Suprapubic skin (tissue), 4 donors: ENCODE results near the gene IL1RL2. TPM values are rescaled to one million over a fixed set of nuclear protein-coding genes. Genes with fewer than 3 reads are reported as not detected.

Experiments used
- DNase-seq, 2 donors: peaks; one replicate each; pipeline ENCODE4 v3.0.0-alpha.2; 2019; ENCODE audit warnings: low spot score in 2 of 2
- H3K27ac ChIP-seq: fragments of 200-600 bp; sonication (generic); one replicate; pipeline ENCODE4 v1.5.1; 2019
- H3K27me3 ChIP-seq: fragments of 200-600 bp; sonication (generic); one replicate; pipeline ENCODE4 v1.5.1; 2019
- H3K36me3 ChIP-seq: fragments of 200-600 bp; sonication (generic); one replicate; pipeline ENCODE4 v1.5.1; 2019
- H3K4me1 ChIP-seq: fragments of 200-600 bp; sonication (generic); one replicate; pipeline ENCODE4 v1.5.1; 2019
- H3K4me3 ChIP-seq: fragments of 200-600 bp; sonication (generic); one replicate; pipeline ENCODE4 v1.5.1; 2019; ENCODE audit warnings: mild to moderate bottlenecking
- H3K9me3 ChIP-seq: fragments of 200-600 bp; sonication (generic); one replicate; pipeline ENCODE4 v1.5.1; 2019
- EP300 ChIP-seq: sonication (generic); formaldehyde crosslinking; IDR thresholded peaks from one replicate; pipeline ENCODE4 v1.6.1; 2017; ENCODE audit warnings: antibody characterized with exemption
- POLR2A ChIP-seq, 2 donors: fragments of 450-650 bp; IDR thresholded peaks; one replicate each; pipeline ENCODE4 v1.6.1; 2017; ENCODE audit warnings: antibody characterized with exemption in 2 of 2, mild to moderate bottlenecking in 2 of 2, moderate library complexity in 2 of 2
- POLR2AphosphoS5 ChIP-seq, 3 donors: sonication (generic); formaldehyde crosslinking; IDR thresholded peaks; one replicate each; pipeline ENCODE4 v1.6.1; 2017; ENCODE audit warnings: antibody characterized with exemption in 3 of 3
- WGBS: methylation state at CpG from one replicate; pipeline ENCODE4 v1.1.5; 2018; 5-methylcytosine and 5-hydroxymethylcytosine counted together
- total RNA-seq, 4 donors: library from RNA; depleted of rRNA; stranded (reverse); fragments of >200 nt; gene quantifications; one replicate each; pipeline ENCODE4 v1.1.0, GENCODE V29; 2016
- TF ChIP-seq, protein P1 (sequence below), 2 donors: fragments of 200-600 bp in 1 of 2; fragments of 450-650 bp in 1 of 2; sonication (generic) in 1 of 2; IDR thresholded peaks; one replicate each; pipeline ENCODE4 v1.5.1; 2016 to 2019; ENCODE audit warnings: antibody characterized with exemption in 2 of 2, mild to moderate bottlenecking in 1 of 2, moderate library complexity in 1 of 2

IL1RL2 gene
- total RNA-seq, 4 donors from 2014 or later, result 7.0 to 15.9 (median 12.0) TPM

DNA sequence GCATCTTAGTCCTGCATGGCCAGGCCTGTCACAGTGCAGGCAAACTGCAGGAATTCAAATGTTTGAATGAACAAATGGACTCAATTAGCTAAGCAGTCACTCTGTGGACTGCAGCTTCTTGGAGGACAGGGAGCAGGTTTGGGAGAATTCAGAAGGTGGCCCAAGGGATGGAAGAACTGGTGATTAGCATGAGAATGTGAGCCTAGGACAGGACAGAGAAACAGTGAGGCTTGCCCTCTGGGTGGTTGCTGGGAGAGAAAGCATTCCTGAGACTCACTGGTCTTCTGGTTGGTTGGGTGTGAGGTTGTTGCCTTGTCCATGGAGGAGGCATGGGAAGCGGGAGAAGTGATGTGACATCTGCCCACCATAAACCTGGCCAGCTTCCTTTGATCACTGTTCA, 13.7 kb downstream of the IL1RL2 start:
- no peak for DNase-seq
- 85% methylated on average over 1 of the region's 1 CpG for WGBS
- no peak overlapping the region for H3K4me3 ChIP-seq
- H3K9me3 ChIP-seq, result peaks cover 3% of the 10 kb centered on the region
- no peak for TF ChIP-seq EP300
- TF ChIP-seq POLR2A (IDR thresholded peaks at IDR 0.05), result no peak
- TF ChIP-seq POLR2AphosphoS5 (IDR thresholded peaks at IDR 0.05), result no peak
- TF ChIP-seq, protein P1, sequence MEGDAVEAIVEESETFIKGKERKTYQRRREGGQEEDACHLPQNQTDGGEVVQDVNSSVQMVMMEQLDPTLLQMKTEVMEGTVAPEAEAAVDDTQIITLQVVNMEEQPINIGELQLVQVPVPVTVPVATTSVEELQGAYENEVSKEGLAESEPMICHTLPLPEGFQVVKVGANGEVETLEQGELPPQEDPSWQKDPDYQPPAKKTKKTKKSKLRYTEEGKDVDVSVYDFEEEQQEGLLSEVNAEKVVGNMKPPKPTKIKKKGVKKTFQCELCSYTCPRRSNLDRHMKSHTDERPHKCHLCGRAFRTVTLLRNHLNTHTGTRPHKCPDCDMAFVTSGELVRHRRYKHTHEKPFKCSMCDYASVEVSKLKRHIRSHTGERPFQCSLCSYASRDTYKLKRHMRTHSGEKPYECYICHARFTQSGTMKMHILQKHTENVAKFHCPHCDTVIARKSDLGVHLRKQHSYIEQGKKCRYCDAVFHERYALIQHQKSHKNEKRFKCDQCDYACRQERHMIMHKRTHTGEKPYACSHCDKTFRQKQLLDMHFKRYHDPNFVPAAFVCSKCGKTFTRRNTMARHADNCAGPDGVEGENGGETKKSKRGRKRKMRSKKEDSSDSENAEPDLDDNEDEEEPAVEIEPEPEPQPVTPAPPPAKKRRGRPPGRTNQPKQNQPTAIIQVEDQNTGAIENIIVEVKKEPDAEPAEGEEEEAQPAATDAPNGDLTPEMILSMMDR (IDR thresholded peaks at IDR 0.05), result no peak
- no peak overlapping the region for H3K27ac ChIP-seq
- no peaks in the 10 kb centered on the region for H3K27me3 ChIP-seq
- H3K4me1 ChIP-seq, result no peaks in the 10 kb centered on the region
- H3K36me3 ChIP-seq, result peaks cover 7% of the 10 kb centered on the region

DNA sequence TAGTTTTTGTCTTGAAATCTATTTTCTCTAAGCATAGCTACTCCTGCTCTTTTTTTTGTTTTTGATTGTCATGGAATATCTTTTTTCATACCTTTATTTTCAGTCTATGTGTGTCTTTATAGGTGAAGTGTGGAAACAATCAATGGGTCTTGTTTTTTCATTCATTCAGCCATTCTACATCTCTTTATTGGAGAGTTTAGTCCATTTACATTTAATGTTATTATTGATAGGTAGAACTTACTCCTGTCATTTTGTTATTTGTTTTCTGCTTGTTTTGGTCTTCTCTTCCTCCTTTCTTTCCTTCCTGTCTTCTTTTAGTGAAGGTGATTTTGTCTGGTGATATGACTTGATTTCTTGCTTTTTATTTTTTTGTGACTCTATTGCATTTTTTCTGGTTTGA, 17.8 kb downstream of the IL1RL2 start:
- no peak for DNase-seq
- H3K27me3 ChIP-seq, result no peaks in the 10 kb centered on the region
- peaks cover 7% of the 10 kb centered on the region for H3K36me3 ChIP-seq
- H3K9me3 ChIP-seq, result peaks cover 3% of the 10 kb centered on the region
- peaks cover 12% of the 10 kb centered on the region for H3K4me1 ChIP-seq
- TF ChIP-seq POLR2AphosphoS5 (IDR thresholded peaks at IDR 0.05) (no peak), EP300 (no peak), POLR2A (IDR thresholded peaks at IDR 0.05) (no peak)
- TF ChIP-seq, protein P1 (IDR thresholded peaks at IDR 0.05), result no peak
- H3K27ac ChIP-seq, result no peak overlapping the region
- H3K4me3 ChIP-seq, result no peak overlapping the region

DNA sequence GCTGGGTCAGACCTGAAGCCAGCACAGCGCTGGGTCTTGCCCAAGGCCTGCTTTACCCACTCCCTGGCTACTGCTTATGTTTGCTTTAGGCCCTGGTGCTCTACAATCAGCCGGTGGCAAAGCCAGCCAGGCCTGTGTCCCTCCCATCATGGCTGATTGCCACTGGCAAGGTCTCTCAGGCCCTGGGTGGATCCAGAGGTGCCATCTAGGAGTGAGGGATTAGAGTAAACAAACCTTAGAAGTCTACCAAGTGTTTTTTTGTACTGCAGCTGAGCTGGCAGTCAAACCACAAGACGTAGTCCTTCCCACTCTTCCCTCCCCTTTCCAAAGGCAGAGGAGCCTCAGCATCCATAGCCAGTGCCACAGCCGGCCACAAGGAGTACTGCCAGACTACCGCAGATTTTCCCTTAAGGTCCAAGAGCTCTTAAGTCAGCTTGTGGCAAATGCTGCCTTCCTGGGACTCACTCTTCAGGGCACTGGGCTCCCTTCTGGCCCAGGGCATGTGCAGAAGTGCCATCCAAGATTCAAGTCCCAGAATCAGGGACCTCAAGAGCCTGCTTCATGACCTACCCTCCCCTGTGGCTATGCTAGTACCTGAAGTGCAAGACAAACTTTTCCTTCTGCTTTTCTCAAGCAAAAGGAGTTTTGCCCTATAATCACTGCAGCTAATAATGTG, 20.0 kb downstream of the IL1RL2 start:
- no peak for TF ChIP-seq EP300
- no peak for TF ChIP-seq POLR2A (IDR thresholded peaks at IDR 0.05)
- TF ChIP-seq, protein P1 (IDR thresholded peaks at IDR 0.05), result no peak
- no peak for TF ChIP-seq POLR2AphosphoS5 (IDR thresholded peaks at IDR 0.05)
- DNase-seq, result no peak
- H3K27me3 ChIP-seq, result no peaks in the 10 kb centered on the region
- 74% methylated on average over 4 of the region's 5 CpGs for WGBS
- H3K4me1 ChIP-seq, result peaks cover 12% of the 10 kb centered on the region
- H3K27ac ChIP-seq, result peak overlapping the region; percentile 17
- peaks cover 3% of the 10 kb centered on the region for H3K9me3 ChIP-seq
- peaks cover 3% of the 10 kb centered on the region for H3K36me3 ChIP-seq
- H3K4me3 ChIP-seq, result no peak overlapping the region

DNA sequence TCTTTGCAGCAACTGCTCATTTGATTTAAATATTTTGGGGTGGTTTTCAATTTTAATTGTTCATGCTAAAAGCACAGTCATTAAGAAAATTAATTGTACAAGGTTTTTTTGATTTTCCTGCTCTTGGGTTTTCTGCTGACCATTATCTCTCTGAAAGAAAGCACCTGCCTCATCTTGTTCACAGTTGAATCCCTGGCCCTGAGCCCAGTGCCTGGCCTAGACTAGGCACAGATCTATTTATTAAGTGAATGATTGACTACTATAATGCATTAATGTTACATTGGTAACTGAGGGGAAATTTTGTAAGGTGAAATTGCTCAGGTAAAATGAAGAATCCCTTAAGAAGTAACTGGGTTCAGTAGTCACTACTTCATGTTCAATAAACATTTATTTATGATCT, 22.0 kb downstream of the IL1RL2 start:
- TF ChIP-seq POLR2AphosphoS5 (IDR thresholded peaks at IDR 0.05) (no peak), POLR2A (IDR thresholded peaks at IDR 0.05) (no peak), EP300 (no peak)
- TF ChIP-seq, protein P1 (IDR thresholded peaks at IDR 0.05), result no peak
- Histone ChIP-seq H3K4me3 (no peak overlapping the region), H3K36me3 (no peaks in the 10 kb centered on the region), H3K27ac (no peak overlapping the region), H3K9me3 (peaks cover 3% of the 10 kb centered on the region), H3K27me3 (no peaks in the 10 kb centered on the region), H3K4me1 (peaks cover 12% of the 10 kb centered on the region)
- DNase-seq, result no peak

DNA sequence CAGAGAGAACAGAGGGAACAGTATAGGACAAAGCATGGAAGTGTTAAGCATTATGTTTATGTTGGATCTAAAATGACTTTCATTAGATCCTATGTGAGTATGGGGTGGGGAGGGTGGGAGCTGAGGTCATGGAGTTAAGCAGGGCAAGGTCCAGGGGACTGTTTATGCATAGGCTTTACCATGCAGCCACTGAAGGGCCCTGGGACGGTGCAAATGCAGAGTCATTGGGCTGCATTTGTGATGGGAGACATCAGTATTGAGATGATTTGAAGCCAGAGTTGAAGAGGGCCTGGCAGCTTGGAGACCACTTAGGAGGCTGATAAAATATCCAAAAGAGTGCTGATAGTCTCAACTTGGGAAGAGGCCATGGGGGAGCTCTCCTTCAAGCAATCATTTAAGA, 22.7 kb downstream of the IL1RL2 start:
- TF ChIP-seq EP300, result no peak
- TF ChIP-seq POLR2AphosphoS5 (IDR thresholded peaks at IDR 0.05), result no peak
- TF ChIP-seq POLR2A (IDR thresholded peaks at IDR 0.05), result no peak
- TF ChIP-seq, protein P1 (IDR thresholded peaks at IDR 0.05), result no peak
- Histone ChIP-seq H3K27ac (no peak overlapping the region), H3K4me3 (no peak overlapping the region), H3K9me3 (peaks cover under 1% of the 10 kb centered on the region), H3K27me3 (no peaks in the 10 kb centered on the region), H3K4me1 (peaks cover 12% of the 10 kb centered on the region), H3K36me3 (no peaks in the 10 kb centered on the region)
- 94% methylated on average over 1 of the region's 1 CpG for WGBS
- DNase-seq, result no peak
